A673 (cell line): ENCODE results near the gene SWT1.

Experiments used
- CTCF ChIP-seq: fragments of 300-800, 200-600 bp; sonication (generic); conservative IDR thresholded peaks from 2 replicates; pipeline ENCODE4 v1.5.1; 2017; ENCODE audit warnings: low read depth, mild to moderate bottlenecking, antibody characterized with exemption, low read length, moderate library complexity, mixed read lengths
- EZH2 ChIP-seq: fragments of 200-600 bp; sonication (generic); IDR thresholded peaks from 2 replicates; pipeline ENCODE4 v1.6.1; 2017; ENCODE audit warnings: borderline replicate concordance, low read depth, mild to moderate bottlenecking, mixed read lengths, antibody characterized with exemption, low read length; ENCODE audit not compliant: poor library complexity, severe bottlenecking

GRCh38 chr1:185287451-185287850, 130.5 kb downstream of the SWT1 start:
- no peak for TF ChIP-seq CTCF
- no peak for TF ChIP-seq EZH2
